ENCODE measurements around the gene YLPM1.

The YLPM1 gene

GRCh38 chr14:74846168-74846567 is 83.1 kb downstream of the YLPM1 start:
- DNase-seq = no peak

DNA sequence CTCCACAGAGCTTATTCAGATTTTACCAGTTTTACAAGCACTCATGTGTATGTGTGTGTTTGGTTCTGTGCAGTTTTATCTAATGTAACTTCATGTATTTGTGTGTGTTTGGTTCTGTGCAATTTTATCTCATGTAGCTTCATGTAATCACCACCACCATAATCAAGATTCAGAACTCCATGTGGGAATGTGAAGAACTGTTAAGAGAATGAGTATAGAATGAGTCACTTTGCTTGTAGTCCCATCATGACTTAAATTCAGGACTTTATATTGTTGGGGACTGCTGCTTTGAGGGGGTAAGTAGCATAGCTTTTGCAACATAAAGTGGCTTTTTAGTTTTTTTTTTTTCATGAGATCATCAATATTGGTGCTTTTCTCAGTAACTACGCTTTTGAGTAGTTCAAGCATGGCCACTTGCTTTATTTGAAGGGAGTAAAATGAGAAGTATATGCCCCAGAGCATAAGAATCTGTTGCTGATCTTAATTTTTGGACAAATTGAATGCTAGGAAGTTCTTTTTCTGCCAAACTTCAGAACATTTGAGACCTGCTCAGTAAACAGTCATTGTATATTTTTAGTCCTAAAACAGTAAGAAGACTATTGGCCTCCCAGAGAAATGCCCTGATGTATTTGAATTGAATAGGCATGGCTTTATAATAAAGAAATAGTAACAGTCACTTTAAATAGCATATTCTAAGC is 84.0 kb downstream of the YLPM1 start:
- DNase-seq = no peak

DNA sequence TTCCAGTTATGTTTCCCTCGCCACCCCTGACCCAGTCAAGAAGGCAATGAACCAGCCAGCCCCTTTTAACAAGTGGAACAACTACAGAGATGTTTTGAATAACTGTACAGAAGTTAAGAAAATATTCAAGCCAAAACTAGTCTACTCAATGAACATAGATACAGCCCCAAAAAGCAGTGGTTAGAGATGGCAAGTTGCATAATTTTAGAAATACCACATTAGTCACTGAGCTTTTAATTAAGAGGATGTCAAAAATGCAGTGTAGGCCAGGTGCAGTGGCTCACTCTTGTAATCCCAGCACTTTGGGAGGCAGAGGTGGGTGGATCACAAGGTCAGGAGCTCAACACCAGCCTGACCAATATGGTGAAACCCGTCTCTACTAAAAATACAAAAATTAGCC is 85.7 kb downstream of the YLPM1 start:
- DNase-seq = peak; percentile 40

GRCh38 chr14:74852922-74853530 is 89.9 kb downstream of the YLPM1 start:
- no peak for DNase-seq

DNA sequence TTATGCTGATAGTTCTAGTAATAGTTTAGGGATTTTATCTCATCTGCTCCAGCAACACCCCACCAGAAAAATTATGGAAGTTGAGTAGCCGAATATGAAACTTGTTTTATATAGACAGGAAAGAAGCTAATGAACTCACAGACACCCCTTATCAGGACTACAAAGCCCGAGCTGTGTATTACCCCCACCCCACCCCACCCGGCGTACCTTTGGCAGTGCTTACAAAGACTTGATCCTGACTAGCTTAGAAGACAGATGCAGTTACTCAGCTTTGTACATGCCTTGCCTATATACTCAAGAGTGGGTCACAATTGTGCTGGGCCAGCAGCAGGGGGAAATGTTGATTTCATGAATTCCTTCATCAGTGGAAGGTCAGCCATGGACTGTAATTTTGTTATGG is 90.5 kb downstream of the YLPM1 start:
- peak; percentile 49 for DNase-seq

GRCh38 chr14:74855021-74855420 is 91.9 kb downstream of the YLPM1 start:
- DNase-seq = no peak

DNA sequence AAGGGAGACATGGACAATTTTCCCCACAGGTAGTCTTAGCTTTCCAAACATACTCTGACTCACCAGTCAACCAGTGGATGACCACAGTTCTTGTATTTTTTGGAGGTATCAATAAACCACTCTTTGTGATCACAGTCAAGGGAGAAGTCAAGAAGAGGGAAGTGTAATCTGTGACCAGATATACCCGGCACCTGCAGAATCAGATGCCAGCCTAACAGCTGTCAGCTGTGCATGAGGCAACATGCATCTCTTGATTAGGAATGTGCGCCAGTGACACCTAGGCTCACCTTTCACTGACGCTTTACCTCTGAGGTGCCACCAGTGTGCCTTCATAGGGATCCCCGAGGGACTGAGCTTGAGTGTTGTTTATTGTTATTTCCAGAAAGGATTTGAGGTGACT is 92.8 kb downstream of the YLPM1 start:
- no peak for DNase-seq

GRCh38 chr14:74856366-74856765 is 93.2 kb downstream of the YLPM1 start:
- DNase-seq = no peak

- no peak for DNase-seq
Measured at GRCh38 chr14:74858022-74858421, 94.9 kb downstream of the YLPM1 start.

- DNase-seq = no peak
Measured at GRCh38 chr14:74859757-74860552, 96.8 kb downstream of the YLPM1 start.

DNA sequence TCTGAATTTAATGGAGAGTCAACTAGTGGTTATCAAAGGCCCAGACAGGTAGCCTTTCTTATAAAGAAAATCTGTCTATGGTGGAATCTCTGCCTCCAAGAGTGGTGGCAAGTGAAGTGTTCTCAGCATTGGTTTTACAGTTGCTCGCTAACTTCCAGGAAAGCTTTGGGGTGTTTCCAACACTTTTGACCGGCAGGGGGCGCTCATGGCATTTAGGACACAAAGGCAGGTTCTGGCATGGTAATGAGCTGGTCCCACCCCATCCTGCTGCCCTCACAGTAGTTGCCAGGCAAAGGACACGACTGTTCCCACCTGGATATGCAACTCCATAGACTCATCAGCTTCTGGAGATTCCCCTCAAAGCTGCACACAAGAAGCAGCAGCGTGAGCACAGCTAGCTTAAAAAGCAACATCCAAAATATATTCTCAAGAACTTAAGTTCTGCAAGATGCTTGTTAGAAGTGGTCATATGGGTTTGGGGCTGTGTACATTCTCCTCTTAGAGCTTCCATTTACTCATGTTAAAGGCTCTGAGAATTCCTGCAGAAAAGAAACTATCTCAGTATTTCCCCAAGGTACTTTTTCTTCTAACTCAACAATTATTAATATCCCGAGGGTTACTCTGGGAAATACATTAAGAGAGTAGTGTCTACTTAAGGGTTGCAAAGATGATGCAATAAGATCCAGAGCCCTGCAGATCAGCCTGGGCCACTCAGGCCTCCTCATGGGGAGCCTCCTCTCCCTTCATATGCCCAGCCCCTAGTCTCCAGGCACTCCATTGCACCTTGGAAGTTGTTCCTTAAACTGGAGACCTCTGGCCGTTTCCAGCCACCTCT is 98.0 kb downstream of the YLPM1 start:
- DNase-seq = peak; percentile 94

- DNase-seq = no peak
Measured at GRCh38 chr14:74861734-74862090, 98.6 kb downstream of the YLPM1 start.

DNA sequence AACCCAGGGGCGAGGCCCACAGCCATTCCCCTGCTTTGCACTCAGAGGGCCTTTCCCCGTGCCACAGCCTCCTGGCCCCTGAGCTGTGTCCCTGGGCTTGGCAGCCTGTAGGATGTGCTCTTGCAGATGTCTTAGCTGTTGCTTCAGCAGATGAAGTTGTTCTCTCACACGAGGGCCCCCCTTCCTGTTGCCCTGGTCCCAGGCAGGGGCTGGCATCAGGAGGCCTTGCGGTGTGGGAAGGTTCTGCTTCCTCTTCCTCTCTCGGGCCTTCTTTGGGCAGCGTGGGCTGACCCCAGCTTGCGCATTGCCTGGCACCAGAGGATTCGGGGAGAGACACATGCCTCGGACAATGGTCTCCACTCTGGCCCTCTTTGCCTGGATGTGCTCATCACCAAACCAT is 100.2 kb downstream of the YLPM1 start:
- DNase-seq = peak; percentile 74

GRCh38 chr14:74864198-74864597 is 101.1 kb downstream of the YLPM1 start:
- DNase-seq = peak; percentile 84

- no peak for DNase-seq
Measured at GRCh38 chr14:74865156-74865555, 102.0 kb downstream of the YLPM1 start.

- no peak for DNase-seq
Measured at GRCh38 chr14:74866708-74867389, 103.7 kb downstream of the YLPM1 start.

- peak; percentile 87 for DNase-seq
Measured at GRCh38 chr14:74867673-74868072, 104.6 kb downstream of the YLPM1 start.

DNA sequence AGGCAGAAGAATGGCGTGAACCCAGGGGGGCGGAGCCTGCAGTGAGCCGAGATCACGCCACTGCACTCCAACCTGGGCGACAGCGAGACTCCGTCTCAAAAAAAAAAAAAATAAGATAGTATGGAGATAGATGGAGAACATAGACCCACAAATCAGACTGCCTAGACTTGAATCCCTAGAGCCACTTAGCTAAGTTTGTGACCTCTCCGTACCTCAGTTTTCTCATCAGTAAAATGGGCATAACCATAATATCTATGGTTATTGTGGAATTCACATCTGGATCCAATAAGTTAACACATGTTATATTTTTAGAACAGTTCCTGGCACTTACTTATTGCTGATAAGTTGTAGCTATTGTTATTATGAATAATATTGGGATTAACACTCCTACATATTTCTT is 105.6 kb downstream of the YLPM1 start:
- no peak for DNase-seq

DNA sequence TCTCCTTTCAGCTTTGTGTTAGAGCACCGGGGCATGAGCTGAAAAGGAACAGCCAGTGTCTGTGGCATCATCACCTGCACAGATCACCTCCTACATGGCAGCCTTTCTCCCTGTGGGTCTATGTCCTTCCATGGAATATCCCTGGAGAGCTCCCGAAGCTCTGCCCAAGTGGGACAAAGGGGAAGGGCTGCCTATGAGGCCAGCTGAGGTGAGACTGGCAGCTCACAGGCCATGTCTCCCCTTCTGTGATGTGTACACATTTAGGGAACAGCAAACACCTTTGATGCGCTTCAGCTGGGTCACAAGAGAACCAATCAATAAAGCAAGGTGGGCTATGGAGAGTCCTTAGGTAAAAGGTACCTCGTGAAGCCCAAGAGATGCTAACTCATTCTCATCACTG is 108.7 kb downstream of the YLPM1 start:
- DNase-seq = no peak

DNA sequence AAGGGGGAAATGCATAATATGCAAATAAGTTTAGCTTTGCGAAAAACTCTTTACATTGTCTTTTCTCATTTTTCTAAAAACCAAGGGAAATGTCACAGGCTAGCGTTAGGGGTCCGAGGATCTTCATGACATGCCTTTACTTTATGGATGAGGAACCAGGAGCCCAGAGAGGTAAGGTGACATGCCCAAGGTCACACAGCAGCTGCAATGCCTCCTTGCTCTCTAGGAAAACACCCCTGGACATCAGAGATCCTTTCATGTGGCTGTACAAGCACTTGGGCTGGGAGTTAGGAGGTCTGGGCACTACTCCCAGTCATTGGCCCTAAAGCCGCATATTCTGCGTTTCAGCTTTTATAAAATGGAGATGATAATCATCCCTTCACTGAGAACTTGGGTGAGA is 112.1 kb downstream of the YLPM1 start:
- no peak for DNase-seq

DNA sequence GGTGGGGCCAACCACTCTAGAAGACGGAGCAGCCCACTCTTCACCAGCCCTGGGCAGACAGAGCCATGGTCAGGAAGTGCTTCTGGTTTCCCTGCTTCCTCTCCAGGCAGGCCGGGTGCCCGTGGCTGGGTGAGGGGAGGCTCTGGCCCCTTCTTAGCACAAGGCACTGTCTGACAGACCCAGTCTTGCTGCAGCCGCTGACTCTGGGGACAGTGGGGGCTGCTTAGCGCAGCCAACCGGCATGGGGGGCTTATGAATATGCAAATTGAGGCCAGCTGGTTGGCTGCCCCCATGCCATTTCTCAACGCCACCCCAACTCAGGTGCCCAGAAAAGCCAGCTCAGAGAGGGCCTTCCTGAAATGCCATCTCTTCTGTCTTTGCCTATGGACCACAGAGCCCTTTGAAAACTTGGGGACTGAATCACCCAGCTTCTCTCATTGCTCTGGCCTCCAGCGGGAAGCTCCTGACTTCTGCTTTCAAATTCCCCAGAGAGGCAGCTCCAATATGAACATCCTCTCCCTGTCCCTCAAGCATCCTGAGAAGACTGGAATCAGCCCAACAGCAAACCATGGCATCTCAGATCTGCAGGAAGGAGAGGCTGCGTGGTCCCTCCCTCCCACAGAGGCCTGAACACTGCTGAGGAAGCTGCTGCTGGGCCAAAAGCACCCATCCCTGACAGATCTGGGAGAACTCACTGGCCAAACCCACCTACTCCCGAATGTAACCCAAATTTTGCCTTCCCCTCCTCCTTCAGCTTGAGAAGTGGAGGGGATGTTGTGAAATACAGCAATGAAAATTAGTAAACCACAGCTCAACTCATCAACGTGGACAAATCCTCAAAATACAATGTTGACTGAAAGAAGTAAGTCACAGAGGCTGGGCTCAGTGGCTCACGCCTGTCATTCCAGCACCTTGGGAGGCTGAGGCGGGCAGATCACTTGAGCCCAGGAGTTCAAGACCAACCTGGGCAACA is 113.1 kb downstream of the YLPM1 start, which contains the start of gene PROX2:
PROX2 (minus strand) TSS at position 205 of the 973 bp plus-strand sequence. CDS start 12,311 bp downstream, outside the sequence.
- DNase-seq = peak; percentile 77
